Stimulated activated naive CD4-positive, alpha-beta T cell treated with Interleukin-2 at 50 U/mL for 16 hours (primary cell): Measurements from ENCODE around the gene NGEF.

Source experiments
- DNase-seq: peaks from one replicate; lab custom pipeline; 2025; lab: John Stamatoyannopoulos, UW

The NGEF gene

GRCh38 chr2:232835687-232836208, 177.3 kb downstream of the NGEF start:
- DNase-seq = no peak

- DNase-seq = no peak
Observed at GRCh38 chr2:232833830-232834229, 179.2 kb downstream of the NGEF start.

DNA sequence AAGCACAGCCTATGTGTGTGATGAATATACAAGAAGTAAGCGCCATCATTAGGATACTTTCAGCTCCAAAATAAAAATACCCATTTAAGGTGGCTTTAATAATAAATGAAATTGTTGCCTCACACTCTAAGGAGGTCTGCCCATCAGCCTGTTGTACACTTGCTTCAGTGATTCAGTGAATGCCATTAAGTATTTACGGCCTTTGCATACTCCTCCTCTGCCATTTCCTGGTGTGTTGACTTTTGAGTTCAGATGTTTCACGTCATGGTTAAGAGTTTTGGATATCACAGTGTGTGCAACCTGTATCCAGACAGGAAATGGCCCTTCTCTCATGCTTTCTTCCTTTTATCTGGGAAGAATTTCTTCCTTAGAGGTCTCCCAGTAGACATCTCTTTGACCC, 181.6 kb downstream of the NGEF start:
- no peak for DNase-seq

DNA sequence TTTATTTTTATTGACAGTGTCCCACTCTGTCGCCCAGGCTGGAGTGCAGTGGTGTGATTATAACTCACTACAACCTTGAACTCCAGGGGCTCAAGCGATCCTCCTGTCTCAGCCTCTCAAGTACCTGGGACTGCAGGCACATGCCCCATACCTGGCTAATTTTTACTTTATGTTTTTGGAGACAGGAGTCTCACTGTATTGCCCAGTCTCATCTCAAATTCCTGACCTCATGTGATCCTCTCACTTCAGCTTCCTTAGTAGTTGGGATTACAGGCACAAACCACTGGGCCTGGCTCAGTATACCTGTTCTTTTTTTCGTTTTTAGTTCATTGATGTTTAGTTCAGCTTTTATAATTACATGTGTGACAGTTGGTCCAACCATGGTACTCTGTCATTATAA, 183.1 kb downstream of the NGEF start:
- no peak for DNase-seq
